ENCODE measurements around the gene SLAIN2.

SLAIN2 gene

GRCh38 chr4:48315728-48316630 is 25.4 kb upstream of the SLAIN2 start:
- H3K4me1 ChIP-seq, result peaks cover 0 to 5% (median 0%) of the 10 kb centered on the region in 4 donors
- H3K27me3 ChIP-seq, result no peaks in the 10 kb centered on the region
- intact Hi-C loops (cut with DNase I; ENCODE audit: low total_unique reads), result no loop called here
- no peak for DNase-seq
- no peaks in the 10 kb centered on the region for H3K36me3 ChIP-seq
- H3K27ac ChIP-seq, result no peak overlapping the region
- H3K4me3 ChIP-seq, result no peak overlapping the region
- TF ChIP-seq CTCF (IDR thresholded peaks at IDR 0.05), result peak; percentile 56 to 62
- no peaks in the 10 kb centered on the region for H3K9me3 ChIP-seq

GRCh38 chr4:48321312-48321711 is 20.0 kb upstream of the SLAIN2 start:
- Histone ChIP-seq H3K27ac (no peak overlapping the region), H3K9me3 (no peaks in the 10 kb centered on the region), H3K36me3 (no peaks in the 10 kb centered on the region), H3K4me3 (no peak overlapping the region), H3K4me1 (peaks cover 0 to under 1% (median 0%) of the 10 kb centered on the region in 4 donors), H3K27me3 (no peaks in the 10 kb centered on the region)
- DNase-seq, result no peak
- TF ChIP-seq CTCF (IDR thresholded peaks at IDR 0.05), result no peak
- intact Hi-C loops (cut with DNase I; ENCODE audit: low total_unique reads), result no loop called here

- intact Hi-C loops (cut with DNase I; ENCODE audit: low total_unique reads), result no loop called here
- TF ChIP-seq CTCF (IDR thresholded peaks at IDR 0.05), result no peak
- H3K27me3 ChIP-seq, result no peaks in the 10 kb centered on the region
- no peak for DNase-seq
- no peak overlapping the region for H3K27ac ChIP-seq
- H3K4me1 ChIP-seq, result no peaks in the 10 kb centered on the region
- no peaks in the 10 kb centered on the region for H3K36me3 ChIP-seq
- no peaks in the 10 kb centered on the region for H3K9me3 ChIP-seq
- H3K4me3 ChIP-seq, result no peak overlapping the region
These were observed 19.3 kb upstream of the SLAIN2 start for GRCh38 chr4:48322063-48322462.

- H3K27ac ChIP-seq, result no peak overlapping the region
- no peak for TF ChIP-seq CTCF (IDR thresholded peaks at IDR 0.05)
- intact Hi-C loops (cut with DNase I; ENCODE audit: low total_unique reads), result no loop called here
- no peak for DNase-seq
- no peaks in the 10 kb centered on the region for H3K36me3 ChIP-seq
- H3K4me1 ChIP-seq, result peaks cover 0 to 4% (median under 1%) of the 10 kb centered on the region in 4 donors
- no peaks in the 10 kb centered on the region for H3K27me3 ChIP-seq
- H3K9me3 ChIP-seq, result no peaks in the 10 kb centered on the region
- no peak overlapping the region for H3K4me3 ChIP-seq
These were observed 17.0 kb upstream of the SLAIN2 start for GRCh38 chr4:48324281-48324680.

- DNase-seq, result no peak
- no peak for TF ChIP-seq CTCF (IDR thresholded peaks at IDR 0.05)
- H3K27me3 ChIP-seq, result no peaks in the 10 kb centered on the region
- no peak overlapping the region for H3K4me3 ChIP-seq
- H3K27ac ChIP-seq, result no peak overlapping the region
- peaks cover 0 to 25% (median 3%) of the 10 kb centered on the region in 4 donors for H3K4me1 ChIP-seq
- no peaks in the 10 kb centered on the region for H3K36me3 ChIP-seq
- intact Hi-C loops (cut with DNase I; ENCODE audit: low total_unique reads), result no loop called here
- no peaks in the 10 kb centered on the region for H3K9me3 ChIP-seq
These were observed 12.1 kb upstream of the SLAIN2 start for GRCh38 chr4:48329193-48329592.

Measured in tibial artery (tissue), 4 donors.